ENCODE measurements around the gene GRIA4. TPM values are rescaled to one million over a fixed set of nuclear protein-coding genes. Genes with fewer than 3 reads are reported as not detected.

GRIA4 gene
- total RNA-seq, 1 donor from 2014 or later = not detected

GRCh38 chr11:106014620-106015019 is 404.7 kb downstream of the GRIA4 start:
- H3K4me1 ChIP-seq = peaks cover 23% of the 10 kb centered on the region
- intact Hi-C loops (cut with DNase I) = no loop called here
- TF ChIP-seq CTCF (IDR thresholded peaks at IDR 0.05) (no peak), POLR2AphosphoS5 (IDR thresholded peaks at IDR 0.05; ENCODE audit: insufficient read depth in 1 of 2, low read depth in 1 of 2) (no peak), POLR2A (IDR thresholded peaks at IDR 0.05) (no peak)

GRCh38 chr11:106015066-106015465 is 405.2 kb downstream of the GRIA4 start:
- no peaks in the 10 kb centered on the region for H3K27me3 ChIP-seq
- DNase-seq (ENCODE audit: extremely low spot score in 2 of 2) = no peak

More at GRCh38 chr11:106014620-106015019, 404.7 kb downstream of the GRIA4 start:
- no peaks in the 10 kb centered on the region for H3K27me3 ChIP-seq
- no peak overlapping the region for H3K4me3 ChIP-seq
- H3K27ac ChIP-seq = no peak overlapping the region
- no peaks in the 10 kb centered on the region for H3K9me3 ChIP-seq
- H3K36me3 ChIP-seq = peaks cover 0 to 2% of the 10 kb centered on the region in 2 donors
- DNase-seq (ENCODE audit: extremely low spot score in 2 of 2) = no peak

GRCh38 chr11:106017093-106017492 is 407.2 kb downstream of the GRIA4 start:
- DNase-seq (ENCODE audit: extremely low spot score in 2 of 2) = no peak
- H3K27ac ChIP-seq = no peak overlapping the region
- no peak overlapping the region for H3K4me3 ChIP-seq
- TF ChIP-seq POLR2A (IDR thresholded peaks at IDR 0.05) = no peak
- TF ChIP-seq POLR2AphosphoS5 (IDR thresholded peaks at IDR 0.05; ENCODE audit: insufficient read depth in 1 of 2, low read depth in 1 of 2) = no peak
- TF ChIP-seq CTCF (IDR thresholded peaks at IDR 0.05) = no peak
- peaks cover 36% of the 10 kb centered on the region for H3K4me1 ChIP-seq
- H3K27me3 ChIP-seq = no peaks in the 10 kb centered on the region
- H3K36me3 ChIP-seq = no peaks in the 10 kb centered on the region
- intact Hi-C loops (cut with DNase I) = no loop called here
- no peaks in the 10 kb centered on the region for H3K9me3 ChIP-seq

More at GRCh38 chr11:106015066-106015465, 405.2 kb downstream of the GRIA4 start:
- H3K4me3 ChIP-seq = no peak overlapping the region
- H3K27ac ChIP-seq = no peak overlapping the region
- no peaks in the 10 kb centered on the region for H3K36me3 ChIP-seq
- no peak for TF ChIP-seq POLR2A (IDR thresholded peaks at IDR 0.05)
- no peak for TF ChIP-seq CTCF (IDR thresholded peaks at IDR 0.05)
- no peak for TF ChIP-seq POLR2AphosphoS5 (IDR thresholded peaks at IDR 0.05; ENCODE audit: insufficient read depth in 1 of 2, low read depth in 1 of 2)
- intact Hi-C loops (cut with DNase I) = no loop called here
- peaks cover 27% of the 10 kb centered on the region for H3K4me1 ChIP-seq
- no peaks in the 10 kb centered on the region for H3K9me3 ChIP-seq

GRCh38 chr11:106021181-106021966 is 411.5 kb downstream of the GRIA4 start:
- DNase-seq (ENCODE audit: extremely low spot score in 2 of 2) = no peak
- TF ChIP-seq CTCF (IDR thresholded peaks at IDR 0.05) (no peak), POLR2AphosphoS5 (IDR thresholded peaks at IDR 0.05; ENCODE audit: insufficient read depth in 1 of 2, low read depth in 1 of 2) (peak in 1 of 2 donors; percentile 29), POLR2A (IDR thresholded peaks at IDR 0.05) (no peak)
- H3K27me3 ChIP-seq = no peaks in the 10 kb centered on the region
- H3K4me3 ChIP-seq = peak overlapping the region; percentile 79 to 86
- no peaks in the 10 kb centered on the region for H3K36me3 ChIP-seq
- peak overlapping the region; percentile 80 for H3K27ac ChIP-seq
- peaks cover 31% of the 10 kb centered on the region for H3K4me1 ChIP-seq
- no peaks in the 10 kb centered on the region for H3K9me3 ChIP-seq
- intact Hi-C loops (cut with DNase I) = loop anchor here (1.0 kb wide), 1 partner anchor 56 kb away; the partner anchor contains the start of genes AASDHPPT and KBTBD3
